Measurements from ENCODE around the gene KCNJ3.

DNA sequence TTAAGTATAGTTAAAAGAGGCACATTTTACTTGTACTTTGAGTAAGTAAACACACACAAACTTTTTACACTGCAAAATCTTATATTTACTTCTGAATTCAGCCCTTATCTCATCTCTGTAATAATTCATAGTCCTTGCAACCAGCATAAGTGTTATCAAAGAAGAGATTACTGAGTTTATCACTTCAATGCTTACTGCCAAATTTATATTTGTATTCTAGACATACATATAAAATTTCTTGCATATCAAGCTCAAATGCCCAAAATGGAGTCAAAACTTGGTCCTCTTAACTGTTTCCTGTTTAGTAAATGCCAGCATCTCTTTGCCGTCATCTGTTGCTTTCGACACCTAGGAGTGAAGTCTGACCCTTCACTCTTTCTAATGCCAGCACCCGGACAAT lies 21.1 kb upstream of the KCNJ3 start:
- TF ChIP-seq, protein P1, sequence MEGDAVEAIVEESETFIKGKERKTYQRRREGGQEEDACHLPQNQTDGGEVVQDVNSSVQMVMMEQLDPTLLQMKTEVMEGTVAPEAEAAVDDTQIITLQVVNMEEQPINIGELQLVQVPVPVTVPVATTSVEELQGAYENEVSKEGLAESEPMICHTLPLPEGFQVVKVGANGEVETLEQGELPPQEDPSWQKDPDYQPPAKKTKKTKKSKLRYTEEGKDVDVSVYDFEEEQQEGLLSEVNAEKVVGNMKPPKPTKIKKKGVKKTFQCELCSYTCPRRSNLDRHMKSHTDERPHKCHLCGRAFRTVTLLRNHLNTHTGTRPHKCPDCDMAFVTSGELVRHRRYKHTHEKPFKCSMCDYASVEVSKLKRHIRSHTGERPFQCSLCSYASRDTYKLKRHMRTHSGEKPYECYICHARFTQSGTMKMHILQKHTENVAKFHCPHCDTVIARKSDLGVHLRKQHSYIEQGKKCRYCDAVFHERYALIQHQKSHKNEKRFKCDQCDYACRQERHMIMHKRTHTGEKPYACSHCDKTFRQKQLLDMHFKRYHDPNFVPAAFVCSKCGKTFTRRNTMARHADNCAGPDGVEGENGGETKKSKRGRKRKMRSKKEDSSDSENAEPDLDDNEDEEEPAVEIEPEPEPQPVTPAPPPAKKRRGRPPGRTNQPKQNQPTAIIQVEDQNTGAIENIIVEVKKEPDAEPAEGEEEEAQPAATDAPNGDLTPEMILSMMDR (IDR thresholded peaks at IDR 0.05) = no peak
- TF ChIP-seq POLR2AphosphoS5 (IDR thresholded peaks at IDR 0.05; ENCODE audit: low read depth, low read length) = no peak
- TF ChIP-seq, protein P2, sequence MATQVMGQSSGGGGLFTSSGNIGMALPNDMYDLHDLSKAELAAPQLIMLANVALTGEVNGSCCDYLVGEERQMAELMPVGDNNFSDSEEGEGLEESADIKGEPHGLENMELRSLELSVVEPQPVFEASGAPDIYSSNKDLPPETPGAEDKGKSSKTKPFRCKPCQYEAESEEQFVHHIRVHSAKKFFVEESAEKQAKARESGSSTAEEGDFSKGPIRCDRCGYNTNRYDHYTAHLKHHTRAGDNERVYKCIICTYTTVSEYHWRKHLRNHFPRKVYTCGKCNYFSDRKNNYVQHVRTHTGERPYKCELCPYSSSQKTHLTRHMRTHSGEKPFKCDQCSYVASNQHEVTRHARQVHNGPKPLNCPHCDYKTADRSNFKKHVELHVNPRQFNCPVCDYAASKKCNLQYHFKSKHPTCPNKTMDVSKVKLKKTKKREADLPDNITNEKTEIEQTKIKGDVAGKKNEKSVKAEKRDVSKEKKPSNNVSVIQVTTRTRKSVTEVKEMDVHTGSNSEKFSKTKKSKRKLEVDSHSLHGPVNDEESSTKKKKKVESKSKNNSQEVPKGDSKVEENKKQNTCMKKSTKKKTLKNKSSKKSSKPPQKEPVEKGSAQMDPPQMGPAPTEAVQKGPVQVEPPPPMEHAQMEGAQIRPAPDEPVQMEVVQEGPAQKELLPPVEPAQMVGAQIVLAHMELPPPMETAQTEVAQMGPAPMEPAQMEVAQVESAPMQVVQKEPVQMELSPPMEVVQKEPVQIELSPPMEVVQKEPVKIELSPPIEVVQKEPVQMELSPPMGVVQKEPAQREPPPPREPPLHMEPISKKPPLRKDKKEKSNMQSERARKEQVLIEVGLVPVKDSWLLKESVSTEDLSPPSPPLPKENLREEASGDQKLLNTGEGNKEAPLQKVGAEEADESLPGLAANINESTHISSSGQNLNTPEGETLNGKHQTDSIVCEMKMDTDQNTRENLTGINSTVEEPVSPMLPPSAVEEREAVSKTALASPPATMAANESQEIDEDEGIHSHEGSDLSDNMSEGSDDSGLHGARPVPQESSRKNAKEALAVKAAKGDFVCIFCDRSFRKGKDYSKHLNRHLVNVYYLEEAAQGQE (IDR thresholded peaks at IDR 0.05; ENCODE audit: insufficient read depth in 1 of 2, low read depth in 2 of 2, low read length in 1 of 2) = no peak
